Subcutaneous adipose tissue (tissue), 4 donors: ENCODE data around the gene CCT4. TPM values are rescaled to one million over a fixed set of nuclear protein-coding genes. Genes with fewer than 3 reads are reported as not detected.

Source experiments
- small RNA-seq: library from RNA; depleted of rRNA; stranded (forward); fragments of <200 nt; gene quantifications from one replicate; pipeline ENCODE3, GENCODE V24; 2016
- total RNA-seq, 4 donors: library from RNA; depleted of rRNA; stranded (reverse); fragments of >200 nt; gene quantifications; one replicate each; pipeline ENCODE4 v1.1.0, GENCODE V29; 2016
- TF ChIP-seq, protein P1 (sequence below): fragments of 450-650 bp; IDR thresholded peaks from one replicate; pipeline ENCODE4 v1.5.1; 2016; ENCODE audit warnings: low read depth, mild to moderate bottlenecking, control low read depth, antibody characterized with exemption, moderate library complexity

CCT4 gene
- total RNA-seq, 4 donors from 2014 or later: 75.9 to 127 (median 79.7) TPM

GRCh38 chr2:61845320-61845719, 43.1 kb downstream of the CCT4 start:
- TF ChIP-seq, protein P1, sequence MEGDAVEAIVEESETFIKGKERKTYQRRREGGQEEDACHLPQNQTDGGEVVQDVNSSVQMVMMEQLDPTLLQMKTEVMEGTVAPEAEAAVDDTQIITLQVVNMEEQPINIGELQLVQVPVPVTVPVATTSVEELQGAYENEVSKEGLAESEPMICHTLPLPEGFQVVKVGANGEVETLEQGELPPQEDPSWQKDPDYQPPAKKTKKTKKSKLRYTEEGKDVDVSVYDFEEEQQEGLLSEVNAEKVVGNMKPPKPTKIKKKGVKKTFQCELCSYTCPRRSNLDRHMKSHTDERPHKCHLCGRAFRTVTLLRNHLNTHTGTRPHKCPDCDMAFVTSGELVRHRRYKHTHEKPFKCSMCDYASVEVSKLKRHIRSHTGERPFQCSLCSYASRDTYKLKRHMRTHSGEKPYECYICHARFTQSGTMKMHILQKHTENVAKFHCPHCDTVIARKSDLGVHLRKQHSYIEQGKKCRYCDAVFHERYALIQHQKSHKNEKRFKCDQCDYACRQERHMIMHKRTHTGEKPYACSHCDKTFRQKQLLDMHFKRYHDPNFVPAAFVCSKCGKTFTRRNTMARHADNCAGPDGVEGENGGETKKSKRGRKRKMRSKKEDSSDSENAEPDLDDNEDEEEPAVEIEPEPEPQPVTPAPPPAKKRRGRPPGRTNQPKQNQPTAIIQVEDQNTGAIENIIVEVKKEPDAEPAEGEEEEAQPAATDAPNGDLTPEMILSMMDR: no peak

DNA sequence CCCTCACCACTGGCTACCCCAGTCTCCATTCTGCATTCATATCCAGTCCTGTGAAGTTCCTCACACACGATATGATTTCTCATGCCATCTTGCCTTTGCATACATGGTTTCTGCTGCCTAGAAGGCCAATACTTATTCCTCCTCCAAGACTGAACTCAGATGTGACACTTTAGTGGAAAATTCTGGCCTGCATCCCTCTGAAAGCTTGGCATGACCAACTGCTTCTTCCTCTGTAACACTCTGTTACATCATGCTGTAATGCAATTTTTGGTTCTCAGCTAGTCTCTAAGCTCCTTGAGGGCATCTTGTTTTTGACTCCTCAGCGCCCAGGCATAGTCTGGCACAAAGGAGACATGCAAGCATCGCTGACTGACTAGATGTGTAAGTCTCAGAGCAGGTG, 47.2 kb downstream of the CCT4 start:
- TF ChIP-seq, protein P1: no peak

DNA sequence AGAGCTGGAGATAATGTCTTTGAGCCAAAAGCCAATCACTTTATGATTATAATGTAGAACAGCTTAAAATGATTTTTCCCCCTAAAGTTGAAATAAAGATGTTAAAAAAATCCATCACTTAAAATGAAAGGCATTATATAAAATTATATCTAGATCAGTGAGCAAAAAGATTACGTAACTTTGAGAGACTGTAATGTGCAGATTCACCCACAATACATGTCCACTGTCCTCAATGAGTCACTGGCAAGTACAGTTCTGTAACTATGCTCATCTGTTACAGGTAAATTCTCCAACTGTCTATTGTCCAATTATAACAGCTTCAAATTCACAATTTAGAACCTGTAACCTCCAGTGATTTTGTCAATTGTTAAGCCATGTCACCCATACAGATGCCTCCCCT, 53.6 kb downstream of the CCT4 start:
- TF ChIP-seq, protein P1: no peak

DNA sequence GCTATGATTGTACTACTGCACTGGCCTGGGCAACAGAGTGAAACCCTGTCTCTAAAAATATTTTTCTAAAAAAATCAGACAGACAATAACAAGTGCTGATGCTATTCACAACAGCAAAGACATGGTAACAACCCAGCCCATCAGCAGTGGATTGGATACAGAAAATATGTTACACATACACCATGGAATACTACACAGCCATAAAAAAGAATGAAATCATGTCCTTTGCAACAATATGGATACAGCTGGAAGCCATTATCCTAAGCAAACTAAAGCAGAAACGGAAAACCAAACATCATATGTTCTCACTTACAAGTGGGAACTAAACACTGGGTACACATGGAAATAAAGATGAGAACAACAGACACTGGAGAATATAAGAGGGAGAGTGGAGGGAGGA, 54.5 kb downstream of the CCT4 start:
- TF ChIP-seq, protein P1: no peak

- TF ChIP-seq, protein P1: no peak
Measured at GRCh38 chr2:61832183-61832841, 56.1 kb downstream of the CCT4 start.

DNA sequence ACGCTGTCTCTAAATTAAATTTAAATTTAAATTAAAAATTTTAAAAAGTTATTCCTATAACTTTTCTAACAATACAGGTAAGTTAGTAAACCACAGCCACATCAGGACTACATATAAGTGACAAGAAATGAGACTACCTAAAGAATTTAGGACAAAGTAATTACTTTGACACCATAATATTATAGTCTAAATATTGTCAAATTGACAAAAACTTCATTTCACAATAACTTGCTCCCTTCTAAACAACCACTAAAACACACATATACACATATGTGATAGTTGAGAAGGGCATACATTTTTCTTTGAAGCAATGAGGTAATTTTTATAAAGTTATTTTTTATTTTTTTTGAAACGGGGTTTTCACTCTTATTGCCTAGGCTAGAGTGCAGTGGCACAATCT, 66.2 kb downstream of the CCT4 start:
- TF ChIP-seq, protein P1: no peak

Small RNAs within 50 kb of the gene (small RNA-seq; reads per million reads assigned to genes)
- gene RF00019: 0.49 reads per million

Other genes with a start within 250 kb of the CCT4 start
- 1 to 10 TPM; 1.1 to 3.6 (median 3.4) TPM for gene FAM161A, start 34.6 kb downstream of the CCT4 start, total RNA-seq
- gene COMMD1, start 17.0 kb upstream of the CCT4 start, total RNA-seq: 10 to 100 TPM; 46.2 to 51.7 (median 46.7) TPM